K562 (cell line): ENCODE data around the gene GPR25.

Source experiments
- CTCF ChIP-seq, 3 experiments: IDR thresholded peaks in 2 of 3; conservative IDR thresholded peaks in 1 of 3; 2 replicates each; pipeline ENCODE4 v1.5.1; 2011 to 2012; ENCODE audit warnings: low read length in 3 of 3, mild to moderate bottlenecking in 3 of 3, control low read depth in 2 of 3, improper control_type of control experiment in 1 of 3, inconsistent platforms in 1 of 3, low read depth in 1 of 3, mixed read lengths in 1 of 3, moderate library complexity in 1 of 3; ENCODE audit not compliant: insufficient read depth in 2 of 3
- ELF4 ChIP-seq: fragments of 450-650 bp; formaldehyde crosslinking; IDR thresholded peaks from 2 replicates; pipeline ENCODE4 v1.4.0; 2022; ENCODE audit warnings: missing genetic modification characterization
- HCFC1 ChIP-seq: IDR thresholded peaks from 2 replicates; pipeline ENCODE4 v1.6.1; 2012; ENCODE audit warnings: low read depth, low read length, improper control_type of control experiment
- MED1 ChIP-seq: sonication (generic); formaldehyde crosslinking; IDR thresholded peaks from 2 replicates; pipeline ENCODE4 v1.8.1; 2023; ENCODE audit warnings: missing genetic modification reagents, borderline replicate concordance
- ZMIZ1 ChIP-seq, 2 experiments: fragments of 150-350 bp in 1 of 2; IDR thresholded peaks; 2 replicates each; pipeline ENCODE4 v1.6.1; 2012 to 2016; ENCODE audit warnings: low read depth in 2 of 2, low read length in 2 of 2, mild to moderate bottlenecking in 1 of 2, moderate library complexity in 1 of 2

- TF ChIP-seq HCFC1 (no peak), CTCF (IDR thresholded peaks at IDR 0.05 in 2 of 3, conservative IDR thresholded peaks at IDR 0.05 in 1 of 3; ENCODE audit: insufficient read depth in 2 of 3, low read depth in 1 of 3, low read length in 3 of 3) (no peak), ZMIZ1 (IDR thresholded peaks at IDR 0.05; ENCODE audit: low read depth in 2 of 2, low read length in 2 of 2) (no peak), MED1 (CRISPR knock-in tag) (no peak), ELF4 (no peak)
Measured at GRCh38 chr1:200880212-200880611, 7.4 kb downstream of the GPR25 start.
